ENCODE data around the gene RHBG.
"Not testable (repeated sequence)": the region's sequence is repeated elsewhere in the genome, so short reads cannot be mapped to it uniquely, and the experiment has no call there.

RHBG gene

GRCh38 chr1:156347331-156347730, 21.7 kb upstream of the RHBG start:
- Histone ChIP-seq H3K36me3 (ENCODE audit: insufficient read depth, low read length) (no peaks in the 10 kb centered on the region), H3K4me1 (ENCODE audit: insufficient read depth, low read length) (no peaks in the 10 kb centered on the region), H3K27me3 (ENCODE audit: insufficient read depth, low read length) (peaks cover 11% of the 10 kb centered on the region), H3K4me3 (ENCODE audit: low read length) (no peak overlapping the region), H2AFZ (ENCODE audit: low read depth, low read length) (no peak overlapping the region), H3K9me3 (ENCODE audit: low read length) (no peaks in the 10 kb centered on the region)

GRCh38 chr1:156352481-156352880, 16.5 kb upstream of the RHBG start:
- not testable (repeated sequence) for H3K4me1 ChIP-seq (ENCODE audit: insufficient read depth, low read length); H2AFZ ChIP-seq (ENCODE audit: low read depth, low read length); H3K36me3 ChIP-seq (ENCODE audit: insufficient read depth, low read length); H3K4me3 ChIP-seq (ENCODE audit: low read length); H3K9me3 ChIP-seq (ENCODE audit: low read length)
- H3K27me3 ChIP-seq (ENCODE audit: insufficient read depth, low read length): peaks cover 12% of the 10 kb centered on the region

- H3K27me3 ChIP-seq (ENCODE audit: insufficient read depth, low read length): peaks cover 12% of the 10 kb centered on the region
- peaks cover 18% of the 10 kb centered on the region for H3K4me1 ChIP-seq (ENCODE audit: insufficient read depth, low read length)
- H3K36me3 ChIP-seq (ENCODE audit: insufficient read depth, low read length): no peaks in the 10 kb centered on the region
- H3K4me3 ChIP-seq (ENCODE audit: low read length): no peak overlapping the region
- no peak overlapping the region for H2AFZ ChIP-seq (ENCODE audit: low read depth, low read length)
- H3K9me3 ChIP-seq (ENCODE audit: low read length): peaks cover 1% of the 10 kb centered on the region
Observed at GRCh38 chr1:156356262-156356874, 12.6 kb upstream of the RHBG start.

GRCh38 chr1:156356875-156357534, 12.0 kb upstream of the RHBG start:
- H3K27me3 ChIP-seq (ENCODE audit: insufficient read depth, low read length): peaks cover 12% of the 10 kb centered on the region
- H3K4me3 ChIP-seq (ENCODE audit: low read length): no peak overlapping the region
- peaks cover 1% of the 10 kb centered on the region for H3K9me3 ChIP-seq (ENCODE audit: low read length)
- no peak overlapping the region for H2AFZ ChIP-seq (ENCODE audit: low read depth, low read length)
- H3K36me3 ChIP-seq (ENCODE audit: insufficient read depth, low read length): no peaks in the 10 kb centered on the region
- H3K4me1 ChIP-seq (ENCODE audit: insufficient read depth, low read length): peaks cover 18% of the 10 kb centered on the region

- Histone ChIP-seq H3K36me3 (ENCODE audit: insufficient read depth, low read length) (no peaks in the 10 kb centered on the region), H3K27me3 (ENCODE audit: insufficient read depth, low read length) (peaks cover 12% of the 10 kb centered on the region), H3K9me3 (ENCODE audit: low read length) (peaks cover 1% of the 10 kb centered on the region), H3K4me3 (ENCODE audit: low read length) (no peak overlapping the region), H2AFZ (ENCODE audit: low read depth, low read length) (no peak overlapping the region), H3K4me1 (ENCODE audit: insufficient read depth, low read length) (peaks cover 18% of the 10 kb centered on the region)
Observed at GRCh38 chr1:156357977-156358376, 11.0 kb upstream of the RHBG start.

- Histone ChIP-seq H3K27me3 (ENCODE audit: insufficient read depth, low read length) (peaks cover 12% of the 10 kb centered on the region), H3K4me3 (ENCODE audit: low read length) (no peak overlapping the region), H3K9me3 (ENCODE audit: low read length) (peaks cover 1% of the 10 kb centered on the region), H2AFZ (ENCODE audit: low read depth, low read length) (peak overlapping the region; percentile 48), H3K36me3 (ENCODE audit: insufficient read depth, low read length) (no peaks in the 10 kb centered on the region), H3K4me1 (ENCODE audit: insufficient read depth, low read length) (peaks cover 18% of the 10 kb centered on the region)
Observed at GRCh38 chr1:156358641-156359040, 10.4 kb upstream of the RHBG start.

- Histone ChIP-seq H3K9me3 (ENCODE audit: low read length) (peaks cover 1% of the 10 kb centered on the region), H3K36me3 (ENCODE audit: insufficient read depth, low read length) (no peaks in the 10 kb centered on the region), H3K27me3 (ENCODE audit: insufficient read depth, low read length) (peaks cover 12% of the 10 kb centered on the region), H2AFZ (ENCODE audit: low read depth, low read length) (peak overlapping the region; percentile 48), H3K4me3 (ENCODE audit: low read length) (no peak overlapping the region), H3K4me1 (ENCODE audit: insufficient read depth, low read length) (peaks cover 18% of the 10 kb centered on the region)
Observed at GRCh38 chr1:156359249-156359648, 9.8 kb upstream of the RHBG start.

GRCh38 chr1:156359973-156360372, 9.0 kb upstream of the RHBG start:
- Histone ChIP-seq H3K27me3 (ENCODE audit: insufficient read depth, low read length) (peaks cover 12% of the 10 kb centered on the region), H3K4me3 (ENCODE audit: low read length) (no peak overlapping the region), H3K9me3 (ENCODE audit: low read length) (peaks cover 1% of the 10 kb centered on the region), H3K36me3 (ENCODE audit: insufficient read depth, low read length) (no peaks in the 10 kb centered on the region), H3K4me1 (ENCODE audit: insufficient read depth, low read length) (peaks cover 18% of the 10 kb centered on the region), H2AFZ (ENCODE audit: low read depth, low read length) (no peak overlapping the region)

- Histone ChIP-seq H3K4me1 (ENCODE audit: insufficient read depth, low read length) (peaks cover 18% of the 10 kb centered on the region), H3K36me3 (ENCODE audit: insufficient read depth, low read length) (no peaks in the 10 kb centered on the region), H3K27me3 (ENCODE audit: insufficient read depth, low read length) (peaks cover 14% of the 10 kb centered on the region), H3K4me3 (ENCODE audit: low read length) (no peak overlapping the region), H2AFZ (ENCODE audit: low read depth, low read length) (no peak overlapping the region), H3K9me3 (ENCODE audit: low read length) (peaks cover 1% of the 10 kb centered on the region)
Observed at GRCh38 chr1:156360534-156360933, 8.5 kb upstream of the RHBG start.

- Histone ChIP-seq H3K9me3 (ENCODE audit: low read length) (peaks cover 1% of the 10 kb centered on the region), H3K27me3 (ENCODE audit: insufficient read depth, low read length) (peaks cover 49% of the 10 kb centered on the region), H3K36me3 (ENCODE audit: insufficient read depth, low read length) (no peaks in the 10 kb centered on the region), H2AFZ (ENCODE audit: low read depth, low read length) (no peak overlapping the region), H3K4me3 (ENCODE audit: low read length) (no peak overlapping the region), H3K4me1 (ENCODE audit: insufficient read depth, low read length) (no peaks in the 10 kb centered on the region)
Observed at GRCh38 chr1:156365754-156366153, 3.3 kb upstream of the RHBG start.

GRCh38 chr1:156366378-156367166, 2.4 kb upstream of the RHBG start:
- Histone ChIP-seq H3K27me3 (ENCODE audit: insufficient read depth, low read length) (peaks cover 56% of the 10 kb centered on the region), H2AFZ (ENCODE audit: low read depth, low read length) (no peak overlapping the region), H3K36me3 (ENCODE audit: insufficient read depth, low read length) (no peaks in the 10 kb centered on the region), H3K4me3 (ENCODE audit: low read length) (no peak overlapping the region), H3K4me1 (ENCODE audit: insufficient read depth, low read length) (no peaks in the 10 kb centered on the region), H3K9me3 (ENCODE audit: low read length) (peaks cover 1% of the 10 kb centered on the region)

GRCh38 chr1:156367383-156368156, 1.4 kb upstream of the RHBG start:
- H3K27me3 ChIP-seq (ENCODE audit: insufficient read depth, low read length): peaks cover 65% of the 10 kb centered on the region
- no peak overlapping the region for H2AFZ ChIP-seq (ENCODE audit: low read depth, low read length)
- peaks cover 1% of the 10 kb centered on the region for H3K9me3 ChIP-seq (ENCODE audit: low read length)
- H3K36me3 ChIP-seq (ENCODE audit: insufficient read depth, low read length): no peaks in the 10 kb centered on the region
- no peak overlapping the region for H3K4me3 ChIP-seq (ENCODE audit: low read length)
- H3K4me1 ChIP-seq (ENCODE audit: insufficient read depth, low read length): no peaks in the 10 kb centered on the region

All from neuron (in vitro differentiated cells).